LNCaP clone FGC (cell line): ENCODE measurements around the gene MEP1A.
"Not testable (repeated sequence)": the region's sequence is repeated elsewhere in the genome, so short reads cannot be mapped to it uniquely, and the experiment has no call there.

Experiments
- DNase-seq: peaks from one replicate; pipeline ENCODE4 v3.0.0-alpha.2; 2011; ENCODE audit warnings: low read depth
- H3K4me3 ChIP-seq: 2 replicates; pipeline ENCODE4 v1.5.1; 2011; ENCODE audit warnings: mild to moderate bottlenecking, low read depth, low read length, control low read depth
- CTCF ChIP-seq: IDR thresholded peaks from 2 replicates; pipeline ENCODE4 v1.5.1; 2012; ENCODE audit warnings: mild to moderate bottlenecking; ENCODE audit not compliant: control insufficient read depth, insufficient read depth; ENCODE audit errors: extremely low read depth

MEP1A gene

GRCh38 chr6:46832816-46833215, 39.6 kb downstream of the MEP1A start:
- no peak overlapping the region for H3K4me3 ChIP-seq
- DNase-seq, result peak; percentile 80
- no peak for TF ChIP-seq CTCF

DNA sequence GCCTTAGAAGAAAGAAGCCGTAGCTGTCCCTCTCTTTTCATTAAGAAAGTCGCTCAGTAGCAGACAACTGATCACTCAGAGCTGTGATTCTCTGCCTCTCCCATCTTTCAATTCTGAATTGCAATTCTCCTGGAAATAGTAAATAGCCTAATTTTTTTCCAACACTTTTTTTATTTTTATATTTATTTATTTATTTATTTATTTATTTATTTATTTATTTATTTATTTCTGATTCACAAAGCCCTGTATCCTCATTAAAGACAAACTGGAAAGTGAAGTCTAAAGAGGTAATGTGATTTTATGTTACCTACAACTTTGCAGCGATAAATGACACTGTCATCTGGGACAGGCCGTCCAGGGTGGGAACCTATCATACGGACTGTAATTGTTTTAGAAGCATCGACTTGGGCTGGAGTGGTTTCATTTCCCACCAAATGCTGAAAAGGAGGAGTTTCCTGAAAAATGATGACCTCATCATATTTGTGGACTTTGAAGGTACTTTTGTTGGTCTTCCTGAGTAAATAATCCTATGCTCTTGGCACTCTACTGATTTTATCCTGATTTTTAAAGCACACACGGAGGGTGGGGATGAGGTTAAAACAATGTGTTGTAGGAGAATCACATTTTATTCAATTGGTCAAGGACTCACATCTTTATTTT, 41.2 kb downstream of the MEP1A start:
- H3K4me3 ChIP-seq, DNase-seq: not testable (repeated sequence)

GRCh38 chr6:46834991-46835390, 41.8 kb downstream of the MEP1A start:
- DNase-seq, H3K4me3 ChIP-seq: not testable (repeated sequence)

GRCh38 chr6:46838033-46838432, 44.8 kb downstream of the MEP1A start:
- no peak for DNase-seq
- no peak overlapping the region for H3K4me3 ChIP-seq
- no peak for TF ChIP-seq CTCF

DNA sequence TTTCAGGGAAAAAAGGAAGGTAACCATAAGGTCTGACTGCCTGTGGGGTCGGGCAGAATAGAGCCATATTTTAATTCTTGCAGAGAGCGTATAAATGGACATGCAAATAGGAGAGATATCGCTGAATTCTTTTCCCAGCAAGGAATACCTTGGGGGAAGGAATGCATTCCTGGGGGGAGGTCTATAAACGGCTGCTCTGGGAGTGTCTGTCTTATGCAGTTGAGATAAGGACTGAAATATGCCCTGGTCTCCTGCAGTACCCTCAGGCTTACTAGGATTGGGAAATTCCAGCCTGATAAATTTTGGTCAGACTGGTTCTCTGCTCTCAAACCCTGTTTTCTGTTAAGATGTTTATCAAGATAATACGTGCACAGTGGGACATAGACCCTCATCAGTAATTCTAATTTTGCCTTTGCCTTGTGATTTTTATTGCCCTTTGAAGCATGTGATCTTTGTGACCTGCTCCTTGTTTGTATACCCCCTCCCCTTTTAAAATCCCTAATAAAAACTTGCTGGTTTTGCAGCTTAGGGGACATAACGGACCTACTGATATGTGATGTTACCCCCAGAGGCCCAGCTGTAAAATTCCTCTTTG, 49.2 kb downstream of the MEP1A start:
- not testable (repeated sequence) for DNase-seq, H3K4me3 ChIP-seq

GRCh38 chr6:46845126-46845525, 51.9 kb downstream of the MEP1A start:
- no peak overlapping the region for H3K4me3 ChIP-seq
- no peak for DNase-seq
- no peak for TF ChIP-seq CTCF

GRCh38 chr6:46848684-46849360, 55.6 kb downstream of the MEP1A start:
- H3K4me3 ChIP-seq, result no peak overlapping the region
- DNase-seq, result peak; percentile 37
- peak; percentile 99 for TF ChIP-seq CTCF

GRCh38 chr6:46849361-46849690, 56.1 kb downstream of the MEP1A start:
- TF ChIP-seq CTCF, result no peak
- DNase-seq, result no peak
- no peak overlapping the region for H3K4me3 ChIP-seq
